ENCODE results near the gene F7.

GRCh38 chr13:113088691-113089020 lies 16.9 kb upstream of the F7 start:
- TF ChIP-seq CTCF (IDR thresholded peaks at IDR 0.05 in 8 of 11, conservative IDR thresholded peaks at IDR 0.05 in 3 of 11) (no peak), POLR2AphosphoS5 (IDR thresholded peaks at IDR 0.05) (no peak), POLR2A (IDR thresholded peaks at IDR 0.05) (no peak)

All from spleen (tissue), 7 donors.